H9 (cell line): Measurements from ENCODE around the gene POU2F1. TPM values are rescaled to one million over a fixed set of nuclear protein-coding genes. Genes with fewer than 3 reads are reported as not detected.
A peak's percentile ranks its signal among the peaks of the same experiment; 100 is the strongest.

Source experiments
- DNase-seq: peaks from one replicate; pipeline ENCODE4 v3.0.0-alpha.2; 2017
- H2AFZ ChIP-seq: one replicate; pipeline ENCODE4 v1.6.1; 2013; ENCODE audit warnings: mild to moderate bottlenecking, low read length, control low read depth, moderate library complexity
- H2AK5ac ChIP-seq: 2 replicates; pipeline ENCODE4 v1.6.1; 2013; ENCODE audit warnings: low read length, control low read depth, mixed read lengths; ENCODE audit not compliant: insufficient read length
- H2BK120ac ChIP-seq: one replicate; pipeline ENCODE4 v1.6.1; 2013; ENCODE audit warnings: low read depth, mild to moderate bottlenecking, low read length, control low read depth, inconsistent platforms; ENCODE audit not compliant: poor library complexity, severe bottlenecking
- H2BK12ac ChIP-seq: 2 replicates; pipeline ENCODE4 v1.6.1; 2013; ENCODE audit warnings: low read length, control low read depth, mixed read lengths, low read depth; ENCODE audit not compliant: insufficient read length
- H2BK15ac ChIP-seq: 2 replicates; pipeline ENCODE4 v1.6.1; 2013; ENCODE audit warnings: low read depth, low read length, control low read depth
- H2BK20ac ChIP-seq: one replicate; pipeline ENCODE4 v1.6.1; 2013; ENCODE audit warnings: low read depth, mild to moderate bottlenecking, low read length, control low read depth, inconsistent platforms; ENCODE audit not compliant: poor library complexity, severe bottlenecking
- H2BK5ac ChIP-seq: 2 replicates; pipeline ENCODE4 v1.6.1; 2013; ENCODE audit warnings: low read length, control low read depth, mixed read lengths; ENCODE audit not compliant: insufficient read length
- H3K14ac ChIP-seq: 2 replicates; pipeline ENCODE4 v1.6.1; 2013; ENCODE audit warnings: low read length, control low read depth; ENCODE audit not compliant: insufficient read depth
- H3K18ac ChIP-seq: 2 replicates; pipeline ENCODE4 v1.6.1; 2013; ENCODE audit warnings: low read depth, mild to moderate bottlenecking, mixed read lengths, low read length, control low read depth; ENCODE audit not compliant: insufficient read length
- H3K23ac ChIP-seq: 2 replicates; pipeline ENCODE4 v1.6.1; 2013; ENCODE audit warnings: low read length, control low read depth, mixed read lengths, low read depth; ENCODE audit not compliant: insufficient read length
- H3K23me2 ChIP-seq: 2 replicates; pipeline ENCODE4 v1.6.1; 2013; ENCODE audit warnings: low read depth, mild to moderate bottlenecking, mixed read lengths, low read length, control low read depth; ENCODE audit not compliant: insufficient read length, poor library complexity, severe bottlenecking
- H3K27ac ChIP-seq: 2 replicates; pipeline ENCODE4 v1.5.1; 2013; ENCODE audit warnings: low read length, control low read depth, mixed read lengths, low read depth; ENCODE audit not compliant: insufficient read length
- H3K27me3 ChIP-seq: 2 replicates; pipeline ENCODE4 v1.6.1; 2013; ENCODE audit warnings: low read length, control low read depth, inconsistent platforms; ENCODE audit not compliant: insufficient read depth
- H3K4ac ChIP-seq: 2 replicates; pipeline ENCODE4 v1.6.1; 2013; ENCODE audit warnings: low read depth, mild to moderate bottlenecking, control low read depth, inconsistent platforms, low read length, moderate library complexity
- H3K4me1 ChIP-seq: 2 replicates; pipeline ENCODE4 v1.6.1; 2013; ENCODE audit warnings: low read length, control low read depth, inconsistent platforms; ENCODE audit not compliant: insufficient read depth
- H3K4me2 ChIP-seq: 2 replicates; pipeline ENCODE4 v1.6.1; 2013; ENCODE audit warnings: low read length, control low read depth, mixed read lengths; ENCODE audit not compliant: insufficient read length, insufficient read depth
- H3K56ac ChIP-seq: 2 replicates; pipeline ENCODE4 v1.6.1; 2013; ENCODE audit warnings: low read depth, mild to moderate bottlenecking, mixed read lengths, low read length, control low read depth; ENCODE audit not compliant: insufficient read length
- H3K79me1 ChIP-seq: 2 replicates; pipeline ENCODE4 v1.6.1; 2013; ENCODE audit warnings: low read depth, mild to moderate bottlenecking, moderate library complexity, low read length, control low read depth, inconsistent platforms; ENCODE audit not compliant: insufficient read depth, poor library complexity, severe bottlenecking
- H3K79me2 ChIP-seq: 2 replicates; pipeline ENCODE4 v1.6.1; 2013; ENCODE audit warnings: low read length, control low read depth, inconsistent platforms; ENCODE audit not compliant: insufficient read depth
- H3K9ac ChIP-seq: 2 replicates; pipeline ENCODE4 v1.6.1; 2013; ENCODE audit warnings: low read length, control low read depth, mixed read lengths; ENCODE audit not compliant: insufficient read length; ENCODE audit errors: extremely low read depth
- H3K9me3 ChIP-seq: one replicate; pipeline ENCODE4 v1.6.1; 2013; ENCODE audit warnings: low read depth, low read length, inconsistent platforms; ENCODE audit not compliant: control insufficient read depth
- H3T11ph ChIP-seq: one replicate; pipeline ENCODE4 v1.6.1; 2013; ENCODE audit warnings: mild to moderate bottlenecking, low read length, control low read depth, inconsistent platforms
- H4K20me1 ChIP-seq: one replicate; pipeline ENCODE4 v1.6.1; 2013; ENCODE audit not compliant: control insufficient read depth, insufficient read length, insufficient read depth
- H4K5ac ChIP-seq: 2 replicates; pipeline ENCODE4 v1.6.1; 2013; ENCODE audit warnings: low read depth, mild to moderate bottlenecking, mixed read lengths, low read length, control low read depth; ENCODE audit not compliant: insufficient read length
- H4K8ac ChIP-seq: replicated peaks from 2 replicates; pipeline ENCODE4 v1.6.1; 2013; ENCODE audit warnings: low read length, control low read depth, mixed read lengths, low read depth; ENCODE audit not compliant: insufficient read length
- H4K91ac ChIP-seq: 2 replicates; pipeline ENCODE4 v1.6.1; 2013; ENCODE audit warnings: low read depth, mild to moderate bottlenecking, moderate library complexity, mixed read lengths, low read length, control low read depth; ENCODE audit not compliant: insufficient read length
- H3K27ac Mint-ChIP-seq, 3 experiments: 2 replicates in 2 of 3; 3 replicates in 1 of 3; pipeline ENCODE4 v1.8.0; 2020 to 2021; ENCODE audit warnings: mixed read lengths in 3 of 3, mild to moderate bottlenecking in 1 of 3, moderate library complexity in 1 of 3
- H3K27me3 Mint-ChIP-seq: 2 replicates; pipeline ENCODE4 v1.8.0; 2021; ENCODE audit warnings: low read depth, mild to moderate bottlenecking, moderate library complexity, mixed read lengths
- H3K36me3 Mint-ChIP-seq, 3 experiments: 2 replicates in 2 of 3; 3 replicates in 1 of 3; pipeline ENCODE4 v1.8.0; 2020 to 2021; ENCODE audit warnings: low read depth in 3 of 3, mixed read lengths in 3 of 3; ENCODE audit not compliant: insufficient read depth in 1 of 3
- H3K4me1 Mint-ChIP-seq, 2 experiments: 2 replicates each; pipeline ENCODE4 v1.8.0; 2020; ENCODE audit warnings: mixed read lengths in 2 of 2
- H3K4me3 Mint-ChIP-seq, 2 experiments: 2 replicates in 1 of 2; 3 replicates in 1 of 2; pipeline ENCODE4 v1.8.0; 2020 to 2021; ENCODE audit warnings: mild to moderate bottlenecking in 2 of 2, mixed read lengths in 2 of 2, moderate library complexity in 1 of 2
- H3K9me3 Mint-ChIP-seq, 2 experiments: 2 replicates in 1 of 2; 3 replicates in 1 of 2; pipeline ENCODE4 v1.8.0; 2020; ENCODE audit warnings: mild to moderate bottlenecking in 2 of 2, mixed read lengths in 2 of 2, moderate library complexity in 1 of 2
- WGBS: extraction: QIAGEN DNeasy Blood & Tissue Kit; methylation state at CpG from one replicate; pipeline ENCODE4 v1.1.7; 2013; ENCODE audit warnings: missing lambda C conversion rate, low lambda C conversion rate, mixed read lengths; ENCODE audit not compliant: insufficient read length; ENCODE audit errors: extremely low coverage; 5-methylcytosine and 5-hydroxymethylcytosine counted together
- total RNA-seq: library from RNA; stranded (reverse); gene quantifications from 2 replicates; pipeline ENCODE4 v1.2.1, GENCODE V29; 2021
- TF ChIP-seq, protein P1 (sequence below): fragments of 200-600 bp; sonication (generic); conservative IDR thresholded peaks from 3 replicates; pipeline ENCODE4 v1.8.0; 2021; ENCODE audit warnings: antibody characterized with exemption, mild to moderate bottlenecking

POU2F1 gene
- total RNA-seq, 1 experiment from 2014 or later: 62.5 TPM

DNA sequence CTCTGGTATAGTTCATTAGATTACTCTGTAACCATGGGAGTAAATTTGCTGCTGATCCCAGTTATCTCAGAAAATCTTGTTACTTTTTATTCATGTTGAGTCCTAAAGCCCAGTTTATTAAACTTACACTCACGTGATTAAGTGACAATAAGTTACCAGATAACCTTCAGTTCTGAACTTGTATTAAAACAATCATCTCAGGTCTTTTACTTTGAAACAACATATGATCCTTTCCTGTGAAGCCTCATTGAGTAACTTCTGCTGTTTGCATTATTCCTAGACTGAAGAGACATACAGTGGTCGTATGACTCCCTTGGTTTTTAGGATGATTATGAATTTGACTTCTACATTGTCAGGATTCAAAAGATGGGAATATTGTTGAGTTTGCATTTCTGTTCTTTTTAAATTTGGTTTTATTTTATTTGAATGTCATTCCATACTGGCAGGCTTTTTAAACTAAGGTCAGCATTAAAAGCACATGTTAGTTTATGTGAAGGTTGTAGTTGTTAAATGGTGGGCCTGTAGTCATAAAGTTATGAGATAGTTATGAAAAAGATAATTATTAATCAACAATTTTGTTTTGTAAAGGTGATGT is 179.8 kb downstream of the POU2F1 start:
- Histone ChIP-seq H3K27ac (no peak overlapping the region), H3K23ac (no peak overlapping the region), H2AFZ (no peak overlapping the region), H3K56ac (no peak overlapping the region), H4K5ac (no peak overlapping the region), H3K4me2 (no peak overlapping the region), H3K18ac (no peak overlapping the region), H4K8ac (no peak overlapping the region), H3K14ac (no peak overlapping the region), H3K79me1 (no peaks in the 10 kb centered on the region), H4K20me1 (no peaks in the 10 kb centered on the region), H2BK15ac (no peak overlapping the region), H2BK5ac (no peak overlapping the region), H2AK5ac (no peak overlapping the region), H3K4me1 (no peaks in the 10 kb centered on the region), H2BK12ac (no peak overlapping the region), H3K23me2 (no peaks in the 10 kb centered on the region), H2BK20ac (no peak overlapping the region), H4K91ac (no peak overlapping the region), H3K9me3 (no peaks in the 10 kb centered on the region), H3T11ph (no peak overlapping the region), H3K9ac (no peak overlapping the region), H2BK120ac (no peak overlapping the region), H3K4ac (no peak overlapping the region), H3K79me2 (no peaks in the 10 kb centered on the region), H3K27me3 (no peaks in the 10 kb centered on the region)
- no peak for DNase-seq
- Mint-ChIP-seq H3K36me3 (peaks cover 13 to 69% (median 56%) of the 10 kb centered on the region in 3 experiments), H3K9me3 (no peaks in the 10 kb centered on the region), H3K4me3 (no peak overlapping the region), H3K27me3 (no peaks in the 10 kb centered on the region), H3K27ac (peak overlapping the region in 1 of 3 experiments; percentile 50; a peak in 1 of 7 replicates), H3K4me1 (peaks cover 0 to 5% of the 10 kb centered on the region in 2 experiments; a peak in 1 of 4 replicates)
- WGBS: no CpG with 5 or more reads among the region's 2 CpGs
- TF ChIP-seq, protein P1, sequence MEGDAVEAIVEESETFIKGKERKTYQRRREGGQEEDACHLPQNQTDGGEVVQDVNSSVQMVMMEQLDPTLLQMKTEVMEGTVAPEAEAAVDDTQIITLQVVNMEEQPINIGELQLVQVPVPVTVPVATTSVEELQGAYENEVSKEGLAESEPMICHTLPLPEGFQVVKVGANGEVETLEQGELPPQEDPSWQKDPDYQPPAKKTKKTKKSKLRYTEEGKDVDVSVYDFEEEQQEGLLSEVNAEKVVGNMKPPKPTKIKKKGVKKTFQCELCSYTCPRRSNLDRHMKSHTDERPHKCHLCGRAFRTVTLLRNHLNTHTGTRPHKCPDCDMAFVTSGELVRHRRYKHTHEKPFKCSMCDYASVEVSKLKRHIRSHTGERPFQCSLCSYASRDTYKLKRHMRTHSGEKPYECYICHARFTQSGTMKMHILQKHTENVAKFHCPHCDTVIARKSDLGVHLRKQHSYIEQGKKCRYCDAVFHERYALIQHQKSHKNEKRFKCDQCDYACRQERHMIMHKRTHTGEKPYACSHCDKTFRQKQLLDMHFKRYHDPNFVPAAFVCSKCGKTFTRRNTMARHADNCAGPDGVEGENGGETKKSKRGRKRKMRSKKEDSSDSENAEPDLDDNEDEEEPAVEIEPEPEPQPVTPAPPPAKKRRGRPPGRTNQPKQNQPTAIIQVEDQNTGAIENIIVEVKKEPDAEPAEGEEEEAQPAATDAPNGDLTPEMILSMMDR: no peak
